T1000 (cell line): ENCODE data around the gene MEF2C.

Experiments
- DNase-seq: peaks from one replicate; lab custom pipeline; 2025; ENCODE audit warnings: mixed read lengths; lab: John Stamatoyannopoulos, UW

Gene MEF2C

DNA sequence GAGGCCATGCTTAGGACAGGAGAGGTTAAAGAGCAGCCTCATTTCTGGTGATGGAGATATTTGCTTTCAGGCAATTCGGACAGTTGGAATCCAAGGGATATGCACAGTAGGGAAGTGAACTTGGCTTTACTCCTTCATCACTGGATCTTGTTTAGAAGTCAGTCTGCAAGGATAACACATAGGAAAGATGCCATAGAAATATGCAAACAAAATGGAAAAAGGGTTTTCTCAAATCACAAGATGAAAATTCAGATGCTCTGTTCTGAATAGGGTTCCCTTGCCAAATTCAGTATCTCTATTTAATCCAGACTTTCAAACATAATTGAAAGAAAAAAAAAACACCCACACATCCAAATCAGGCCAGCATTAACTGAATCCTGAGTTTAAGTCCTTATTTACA lies 166.9 kb downstream of the MEF2C start:
- DNase-seq, result no peak

DNA sequence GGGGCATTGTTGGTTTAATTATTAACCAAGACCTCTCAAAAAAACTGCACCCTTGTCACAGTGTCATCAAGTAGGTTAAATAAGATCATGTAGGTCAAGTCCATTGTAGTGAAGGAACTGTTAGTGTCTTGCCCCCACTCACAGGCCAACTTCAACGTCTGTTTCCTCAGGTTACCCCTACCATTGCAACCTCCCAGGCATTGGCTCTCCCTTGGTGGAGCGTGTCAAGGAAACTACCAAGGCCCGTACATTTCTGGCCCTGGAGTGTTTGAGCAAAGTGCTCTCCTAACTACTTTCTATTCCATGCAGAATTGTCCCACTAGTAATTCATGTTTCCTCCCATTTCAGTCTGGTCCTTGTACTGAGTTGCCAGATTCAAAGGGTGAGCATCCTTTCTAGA lies 167.5 kb downstream of the MEF2C start:
- no peak for DNase-seq

- no peak for DNase-seq
These were observed 169.2 kb downstream of the MEF2C start for GRCh38 chr5:88713818-88714217.

DNA sequence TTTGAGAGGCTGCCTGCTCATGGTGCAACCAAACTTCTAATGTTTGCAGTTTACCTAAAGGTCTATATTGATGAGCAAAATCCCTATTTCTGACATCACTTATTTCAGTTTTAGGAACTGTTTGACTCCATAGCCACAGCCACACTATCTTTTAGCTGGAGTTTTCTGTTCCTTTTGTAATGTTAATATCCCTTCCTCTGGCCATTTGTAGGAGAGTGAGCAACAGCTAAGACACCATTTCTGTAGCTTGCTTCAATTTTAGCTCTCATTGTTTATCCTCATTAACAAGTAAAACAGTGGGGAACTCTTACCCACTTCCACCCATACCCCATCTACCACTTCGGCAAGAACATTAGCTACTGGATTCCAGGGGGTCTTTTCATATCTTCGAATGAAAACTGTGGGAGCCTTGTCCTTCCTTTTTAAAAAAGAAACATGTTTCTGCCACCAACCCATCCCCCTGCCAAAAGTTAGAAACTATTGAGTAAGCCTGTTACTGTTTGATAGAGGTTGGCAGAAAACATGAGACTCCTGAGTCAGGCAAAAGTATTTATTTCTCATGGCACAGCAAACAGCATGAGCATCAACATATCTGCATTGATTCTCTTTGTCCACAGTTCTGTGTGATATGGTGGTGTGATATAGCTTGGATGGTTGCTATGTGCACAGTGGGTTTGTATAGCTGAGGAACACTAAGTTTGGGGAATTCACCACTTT lies 174.1 kb downstream of the MEF2C start:
- no peak for DNase-seq

DNA sequence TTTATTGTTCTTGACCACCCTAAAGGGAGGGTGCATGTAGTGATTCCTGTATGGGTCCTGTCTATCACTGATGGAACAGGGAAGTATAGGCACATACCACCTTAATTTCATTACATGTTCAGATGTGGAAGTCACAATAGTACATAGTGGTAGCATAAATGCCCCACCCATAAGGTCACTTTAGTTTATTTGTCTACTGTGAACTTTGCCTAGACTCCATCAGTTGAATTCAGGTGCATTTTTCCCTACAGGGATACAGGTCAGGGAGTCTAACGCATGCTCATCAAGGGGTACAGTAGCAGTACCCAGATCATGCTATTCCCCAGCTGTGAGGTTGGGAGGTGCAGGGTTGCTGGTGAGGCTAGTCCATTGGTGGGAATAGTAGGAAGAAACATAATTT lies 175.0 kb downstream of the MEF2C start:
- no peak for DNase-seq

DNA sequence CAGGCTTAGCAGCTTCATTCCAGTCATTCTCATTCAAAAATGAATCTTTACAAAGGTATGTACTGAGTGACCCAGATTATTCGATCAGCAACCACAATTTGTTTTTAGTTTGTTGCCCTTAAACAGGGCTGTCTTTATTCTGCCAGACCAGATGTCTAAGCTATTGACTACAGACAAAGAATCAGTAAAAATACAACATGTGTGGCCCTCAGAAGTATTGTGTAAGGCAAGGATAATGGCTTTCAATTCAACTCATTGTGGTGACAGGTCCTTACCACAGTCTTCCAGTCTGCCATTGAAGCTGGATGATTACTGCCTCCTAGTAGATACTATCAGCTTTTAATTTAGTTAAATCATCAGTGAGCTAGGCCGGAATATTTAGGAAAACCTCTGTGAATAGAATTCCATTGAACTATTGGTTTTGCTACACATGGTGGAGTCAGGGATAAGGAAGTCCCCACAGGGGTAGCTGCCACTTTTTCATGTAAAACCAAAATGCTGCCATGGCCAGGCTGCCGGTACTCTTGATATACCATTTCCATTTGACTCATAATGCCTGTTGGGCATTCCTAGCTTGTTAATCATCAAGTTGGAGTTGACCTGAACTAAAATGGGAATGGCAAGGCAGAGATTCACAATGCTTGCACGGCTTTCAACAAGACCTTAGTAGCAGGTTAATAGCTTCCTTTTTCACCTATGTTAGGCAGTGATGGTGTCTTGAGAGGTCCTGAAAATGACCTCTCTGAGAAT lies 175.6 kb downstream of the MEF2C start:
- DNase-seq, result no peak

DNA sequence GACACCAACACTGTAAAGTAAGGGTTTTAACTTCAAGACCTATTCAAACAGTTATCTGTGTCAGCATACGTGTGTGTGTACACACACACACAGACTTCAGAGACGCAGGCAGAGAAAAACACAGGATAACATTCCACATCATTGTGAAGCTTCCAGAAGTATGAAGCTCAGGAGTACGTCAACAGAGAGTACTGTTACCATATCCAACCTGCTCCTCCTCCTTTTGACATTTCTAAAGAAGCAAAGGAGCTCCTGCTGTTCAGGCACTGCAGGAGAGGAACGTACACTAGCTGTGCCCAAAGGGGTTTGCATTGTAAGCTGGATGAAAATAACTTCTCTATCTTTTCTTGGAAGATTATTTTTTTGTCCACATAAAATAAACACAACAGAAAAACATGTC lies 180.7 kb downstream of the MEF2C start:
- DNase-seq, result no peak

DNA sequence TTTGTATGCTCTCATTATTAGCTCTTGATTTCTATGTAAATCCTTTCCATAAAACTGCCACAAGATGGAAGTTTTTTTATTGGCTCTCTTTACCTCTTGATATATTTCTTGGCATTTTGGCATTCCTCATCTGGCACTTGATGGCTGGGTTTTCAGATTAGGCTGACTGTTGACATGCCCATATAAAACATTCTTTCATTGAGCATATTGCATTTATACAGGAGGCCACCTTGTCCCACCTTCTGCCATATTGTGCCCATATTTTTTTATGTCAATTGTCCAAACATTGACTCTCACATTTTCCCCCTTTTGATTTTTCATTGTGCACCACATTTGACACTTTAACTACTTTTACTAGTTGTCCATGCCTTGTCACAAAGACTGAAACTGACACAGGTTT lies 182.9 kb downstream of the MEF2C start:
- no peak for DNase-seq

DNA sequence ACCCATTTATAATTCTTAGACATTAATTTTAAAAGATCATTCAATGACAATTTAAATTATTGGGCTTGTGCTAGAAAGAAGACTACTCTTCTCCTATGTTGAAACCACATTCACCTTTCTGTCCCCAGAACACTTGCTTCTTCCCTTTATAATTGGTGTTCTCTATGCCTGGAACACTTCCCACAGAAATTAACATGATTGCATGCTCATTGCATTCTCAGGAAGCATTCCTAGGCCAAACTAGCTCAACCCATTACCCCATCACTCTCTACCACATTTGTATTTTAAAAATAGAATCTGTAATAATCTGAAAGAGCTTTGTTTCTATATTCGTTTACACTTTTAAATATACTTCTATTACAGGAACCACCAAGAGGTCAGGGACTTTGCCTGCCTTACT lies 184.7 kb downstream of the MEF2C start:
- DNase-seq, result no peak

- DNase-seq, result no peak
These were observed 186.5 kb downstream of the MEF2C start for GRCh38 chr5:88696466-88696865.

DNA sequence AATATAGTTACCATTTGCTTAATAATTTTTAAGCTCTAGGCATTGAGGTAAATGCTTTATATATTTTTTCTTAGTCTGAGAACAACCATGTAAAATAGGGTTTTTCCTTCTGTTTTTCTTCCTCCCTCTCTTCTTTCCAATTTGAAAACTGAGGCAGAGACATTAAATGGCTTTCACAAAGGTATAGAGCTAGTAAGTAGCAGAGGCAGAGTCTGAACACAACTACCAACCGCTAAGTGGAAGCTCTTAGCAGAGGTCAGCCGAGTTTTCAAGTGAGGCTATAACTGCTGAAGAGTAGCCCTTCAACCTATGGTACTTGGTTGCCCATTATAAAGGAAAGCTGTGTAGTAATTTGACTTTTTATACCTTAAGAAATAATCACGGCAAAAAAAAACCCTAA lies 187.1 kb downstream of the MEF2C start:
- DNase-seq, result no peak

GRCh38 chr5:88695232-88695631 lies 187.8 kb downstream of the MEF2C start:
- no peak for DNase-seq

DNA sequence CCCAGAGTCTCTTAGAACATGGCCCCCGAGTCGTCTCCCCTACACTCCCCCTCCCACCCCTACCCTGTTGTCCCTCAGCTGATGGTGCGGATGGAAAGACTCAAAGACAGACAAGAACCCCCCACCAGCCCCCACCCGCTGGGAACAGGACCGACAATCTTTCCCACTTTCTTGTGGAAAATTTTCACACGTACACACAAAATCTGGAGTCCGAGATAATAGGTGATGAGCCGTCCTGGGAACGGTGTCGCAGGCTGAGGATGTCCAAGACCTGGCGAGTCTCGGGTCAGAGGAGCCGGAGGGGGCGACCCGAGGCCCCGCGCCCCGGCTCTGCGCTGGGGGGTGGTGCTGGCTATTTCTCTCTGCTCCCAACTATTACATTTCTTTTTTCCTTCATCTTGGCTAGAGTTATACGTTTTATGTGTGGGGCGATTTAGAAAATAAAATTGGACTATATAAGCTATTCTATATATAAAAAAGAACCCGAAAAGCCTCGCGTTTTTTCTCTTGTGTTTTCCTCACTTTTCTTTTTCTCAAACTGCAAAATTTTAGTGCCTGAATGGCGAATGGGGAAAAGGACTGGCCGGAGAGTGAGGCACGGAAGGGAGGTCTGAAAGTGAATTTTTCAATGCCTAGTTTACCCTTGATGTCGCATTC lies 188.8 kb downstream of the MEF2C start:
- DNase-seq, result no peak

- no peak for DNase-seq
These were observed 189.7 kb downstream of the MEF2C start for GRCh38 chr5:88693071-88693932.

DNA sequence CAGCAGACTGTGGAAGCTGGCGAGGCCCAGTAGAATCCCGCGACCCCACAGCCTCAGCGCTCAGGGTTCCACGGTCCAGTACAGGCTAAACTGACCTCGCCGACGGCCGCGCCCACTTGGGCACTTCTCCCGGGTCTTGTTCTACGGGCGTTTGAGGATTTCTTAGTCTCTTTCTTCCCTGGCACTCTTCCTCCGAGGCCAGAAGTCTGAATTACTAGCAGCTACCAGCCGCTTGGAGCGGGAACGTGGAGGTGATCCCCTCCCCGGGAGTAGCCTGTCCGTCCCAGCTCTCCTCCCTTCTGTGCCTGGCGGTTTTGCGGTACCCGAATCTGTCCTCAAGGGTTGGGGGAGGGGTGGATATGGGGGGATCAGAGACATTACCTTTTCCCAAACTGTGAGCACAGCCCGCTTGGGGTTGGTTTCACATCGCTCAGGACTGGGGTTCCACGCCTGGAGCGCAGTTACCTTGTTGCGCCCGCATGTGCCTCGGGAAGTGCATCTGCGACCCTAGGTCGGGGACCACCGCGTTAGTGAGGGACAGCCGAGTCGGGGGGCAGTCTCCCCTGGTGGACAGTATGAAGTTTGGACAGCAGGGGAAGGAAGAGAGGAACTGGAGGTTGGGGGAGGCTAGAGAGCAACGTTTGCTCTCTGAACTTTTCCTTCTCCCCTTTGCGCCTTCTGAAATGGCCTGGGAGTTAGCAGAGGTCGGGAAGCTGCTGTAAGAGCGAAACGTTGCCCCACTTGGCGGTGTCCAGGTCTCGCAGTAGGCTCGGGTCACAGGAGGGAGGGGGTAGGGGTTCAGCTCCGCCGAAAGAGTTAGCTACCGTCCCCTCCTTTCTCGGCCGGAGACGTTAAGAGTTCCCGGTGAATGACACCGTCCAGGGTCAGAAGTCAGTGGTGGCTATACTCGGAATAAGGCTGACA lies 190.8 kb downstream of the MEF2C start:
- DNase-seq, result no peak

DNA sequence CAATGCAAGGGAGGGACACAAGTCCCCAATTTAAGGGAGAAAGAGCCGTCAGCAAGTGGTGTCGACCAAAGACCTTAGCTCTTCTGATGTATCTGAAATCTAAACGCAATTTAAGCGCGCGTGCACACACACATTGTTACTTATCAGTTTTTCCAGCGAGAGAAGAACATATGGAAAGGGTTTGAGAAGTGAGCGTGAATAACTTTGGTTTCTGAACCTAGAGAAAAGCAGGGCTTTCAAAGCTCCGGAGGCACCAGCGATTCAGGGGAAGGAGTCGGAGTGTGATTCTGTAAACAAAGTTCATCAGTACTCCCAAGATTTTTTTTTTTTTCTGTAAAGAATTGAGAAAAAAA lies 191.8 kb downstream of the MEF2C start:
- DNase-seq, result no peak

GRCh38 chr5:88690409-88691229 lies 192.4 kb downstream of the MEF2C start:
- DNase-seq, result no peak

DNA sequence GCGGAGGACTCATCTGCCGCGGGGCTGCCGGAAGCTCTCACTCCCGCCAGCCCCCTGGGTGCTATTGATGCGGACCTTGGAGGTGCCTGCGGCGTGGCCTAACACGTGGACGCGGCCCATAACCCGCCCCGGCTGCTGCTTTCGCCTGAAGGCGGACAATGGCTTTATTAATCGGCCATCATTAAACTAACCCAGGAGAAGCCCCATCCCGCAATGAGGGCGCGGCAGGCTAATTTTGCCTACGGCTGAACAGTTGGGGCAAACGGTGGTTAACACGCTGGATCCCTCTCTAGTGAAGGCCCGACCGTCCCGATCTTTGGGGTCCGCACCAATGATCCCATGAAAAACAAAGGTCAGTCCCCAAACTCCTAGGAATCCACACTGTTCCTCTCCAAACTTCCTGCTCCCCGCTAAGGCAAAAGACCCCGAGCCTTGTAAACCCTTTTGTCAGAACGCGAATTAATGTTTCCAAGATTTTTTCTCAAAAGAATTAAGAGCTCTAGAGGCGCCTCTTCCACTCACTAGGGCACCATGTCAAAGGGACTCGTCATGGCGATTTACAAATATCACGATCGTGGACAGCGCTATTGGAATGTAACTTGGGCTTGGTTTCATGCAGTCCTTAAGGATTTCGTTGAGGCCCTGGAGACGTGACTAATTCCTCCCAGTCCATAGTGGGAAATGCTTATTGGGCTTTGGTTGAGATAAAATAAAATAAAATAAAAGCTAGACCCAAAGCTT lies 193.1 kb downstream of the MEF2C start:
- DNase-seq, result no peak

DNA sequence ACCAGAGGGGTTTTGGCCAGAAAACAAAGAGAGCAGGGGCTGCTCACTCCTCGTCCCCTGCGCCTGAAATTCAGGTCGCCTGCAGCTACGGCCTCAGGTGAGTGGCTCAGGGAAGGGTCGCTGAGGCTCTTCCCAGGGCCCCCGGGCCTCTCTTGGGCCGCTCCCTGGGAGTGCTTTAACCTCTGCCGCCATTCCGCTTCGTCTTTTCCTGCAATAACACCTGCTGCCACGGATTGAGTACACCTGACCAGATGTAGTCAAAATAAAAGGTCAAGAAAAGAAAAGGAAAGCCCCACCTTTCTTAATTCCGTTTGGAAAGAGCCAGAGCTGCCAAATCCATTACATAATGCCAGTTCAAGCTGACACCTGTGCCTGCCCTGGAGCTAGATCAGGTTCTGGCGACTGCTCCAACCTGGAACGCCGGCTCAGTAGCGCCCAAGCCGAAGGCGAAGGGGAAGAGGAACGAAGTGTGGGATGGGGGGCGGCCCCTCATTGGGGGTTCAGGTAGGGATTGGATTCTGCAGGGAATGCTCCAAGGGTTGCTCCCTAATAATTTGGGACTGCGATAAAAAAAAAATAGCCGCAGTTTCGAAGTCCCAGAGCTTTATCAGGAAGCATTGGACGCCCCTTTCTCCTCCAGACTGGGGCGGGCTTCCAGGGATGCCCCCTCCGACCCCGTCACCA lies 193.9 kb downstream of the MEF2C start:
- no peak for DNase-seq
